ENCODE measurements around the gene ARID5A.
"Not testable (repeated sequence)": the region's sequence is repeated elsewhere in the genome, so short reads cannot be mapped to it uniquely, and the experiment has no call there.

The ARID5A gene

DNA sequence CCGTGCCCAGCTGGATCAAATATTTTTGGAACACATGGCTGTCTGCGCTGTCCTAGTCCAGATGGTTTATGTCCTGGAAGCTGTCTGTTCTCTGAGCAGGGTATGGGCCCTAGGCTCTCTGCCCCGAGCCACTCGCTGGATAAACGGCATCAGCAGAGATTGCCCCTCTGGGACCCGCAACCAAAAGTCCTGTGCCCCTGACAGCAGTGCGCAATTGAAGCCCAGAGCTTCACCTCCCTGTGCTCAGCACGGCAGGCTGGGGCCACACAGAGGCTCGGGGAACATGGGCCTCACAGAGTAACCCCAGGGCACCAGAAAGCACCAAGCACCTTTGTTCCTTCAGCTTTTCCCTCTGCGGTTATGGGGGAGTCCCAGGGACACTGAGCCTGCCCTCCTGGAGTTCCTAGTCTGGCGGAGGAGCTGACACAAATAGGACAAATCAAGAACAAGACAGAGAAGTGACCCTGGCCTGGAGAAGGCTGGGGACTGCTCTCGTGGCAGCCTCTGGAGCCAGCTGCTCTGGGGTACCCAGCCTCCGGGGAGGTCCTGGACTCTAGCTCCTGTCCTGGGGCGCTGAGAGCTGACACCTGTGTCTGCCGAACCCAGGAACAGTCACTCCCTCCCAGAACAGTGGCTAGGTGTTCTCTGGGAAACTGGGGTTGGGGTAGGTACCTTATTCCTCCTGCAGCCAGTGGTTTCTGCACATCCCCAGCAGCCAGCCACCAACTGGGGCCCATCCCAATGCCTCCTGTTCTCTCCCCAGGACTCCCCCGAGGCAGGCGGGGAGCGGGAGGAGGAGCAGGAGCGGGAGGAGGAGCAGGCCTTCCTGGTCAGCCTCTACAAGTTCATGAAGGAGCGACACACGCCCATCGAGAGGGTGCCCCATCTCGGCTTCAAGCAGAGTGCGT lies 12.3 kb downstream of the ARID5A start:
- Mint-ChIP-seq H3K36me3 (peaks cover 50 to 57% of the 10 kb centered on the region in 2 donors), H3K4me3 (no peak overlapping the region), H3K4me1 (peaks cover 26 to 40% of the 10 kb centered on the region in 2 donors), H3K27me3 (no peaks in the 10 kb centered on the region), H3K27ac (peak overlapping the region; percentile 37), H3K9me3 (no peaks in the 10 kb centered on the region)
- no peak for ATAC-seq (replicated peaks)
- DNase-seq, result no peak

DNA sequence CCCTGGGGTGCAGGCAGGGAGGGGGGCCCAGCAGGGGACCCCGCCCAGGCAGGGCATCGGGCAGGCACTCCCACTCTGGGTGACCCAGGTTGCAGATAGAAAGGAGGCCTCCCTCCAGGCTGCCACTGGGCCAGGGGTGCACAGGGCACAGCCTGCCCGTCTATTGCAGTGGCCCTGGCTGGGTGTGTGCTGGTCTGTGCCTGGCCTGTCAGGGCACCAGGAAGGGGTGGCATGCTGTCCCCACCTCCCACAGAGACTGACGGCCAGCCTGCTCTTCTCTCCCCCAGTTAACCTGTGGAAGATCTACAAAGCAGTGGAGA lies 12.9 kb downstream of the ARID5A start:
- no peak for ATAC-seq (replicated peaks)
- Mint-ChIP-seq H3K9me3 (no peaks in the 10 kb centered on the region), H3K36me3 (peaks cover 49 to 51% of the 10 kb centered on the region in 2 donors), H3K27me3 (no peaks in the 10 kb centered on the region), H3K4me1 (peaks cover 28 to 40% of the 10 kb centered on the region in 2 donors), H3K4me3 (no peak overlapping the region), H3K27ac (no peak overlapping the region)
- DNase-seq, result no peak

DNA sequence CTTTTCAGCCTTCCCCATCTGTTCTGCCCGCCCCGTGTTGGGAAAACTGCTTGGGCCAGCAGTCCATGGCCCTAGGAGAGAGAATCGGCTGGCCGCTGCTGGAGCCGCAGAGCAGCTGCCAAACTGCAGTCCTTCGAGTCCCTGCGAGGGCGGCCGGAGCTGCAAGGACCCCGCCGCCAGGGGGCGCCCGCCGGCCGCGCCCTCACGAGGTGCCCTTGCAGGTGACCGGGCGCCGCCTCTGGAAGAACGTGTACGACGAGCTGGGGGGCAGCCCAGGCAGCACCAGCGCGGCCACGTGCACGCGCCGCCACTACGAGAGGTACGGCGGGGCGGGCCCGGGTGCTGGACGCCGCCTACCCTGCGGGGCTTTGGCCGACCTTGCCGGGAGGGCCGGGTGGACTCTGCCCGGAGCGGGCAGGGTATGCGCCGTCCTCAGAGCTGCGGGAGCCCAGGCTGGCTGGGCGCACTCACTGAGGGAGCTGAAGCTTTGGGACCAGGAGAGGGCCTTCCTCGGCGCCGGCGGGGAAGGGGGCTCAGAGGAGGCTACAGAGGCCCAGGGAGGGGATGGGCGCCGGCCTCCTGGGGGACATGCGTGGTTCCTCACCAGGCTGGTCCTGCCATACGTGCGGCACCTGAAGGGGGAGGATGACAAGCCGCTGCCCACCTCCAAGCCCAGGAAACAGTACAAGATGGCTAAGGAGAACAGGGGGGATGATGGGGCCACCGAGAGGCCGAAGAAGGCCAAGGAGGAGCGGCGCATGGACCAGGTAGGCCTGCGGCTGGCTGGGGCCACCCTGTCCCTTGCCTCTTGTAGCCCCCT lies 13.6 kb downstream of the ARID5A start:
- no peak for DNase-seq
- Mint-ChIP-seq H3K27me3 (no peaks in the 10 kb centered on the region), H3K4me1 (peaks cover 36 to 42% of the 10 kb centered on the region in 2 donors), H3K36me3 (peaks cover 45 to 52% of the 10 kb centered on the region in 2 donors), H3K27ac (peak overlapping the region; percentile 65), H3K4me3 (peak overlapping the region in 1 of 2 donors; percentile 26), H3K9me3 (no peaks in the 10 kb centered on the region)
- no peak for ATAC-seq (replicated peaks)

DNA sequence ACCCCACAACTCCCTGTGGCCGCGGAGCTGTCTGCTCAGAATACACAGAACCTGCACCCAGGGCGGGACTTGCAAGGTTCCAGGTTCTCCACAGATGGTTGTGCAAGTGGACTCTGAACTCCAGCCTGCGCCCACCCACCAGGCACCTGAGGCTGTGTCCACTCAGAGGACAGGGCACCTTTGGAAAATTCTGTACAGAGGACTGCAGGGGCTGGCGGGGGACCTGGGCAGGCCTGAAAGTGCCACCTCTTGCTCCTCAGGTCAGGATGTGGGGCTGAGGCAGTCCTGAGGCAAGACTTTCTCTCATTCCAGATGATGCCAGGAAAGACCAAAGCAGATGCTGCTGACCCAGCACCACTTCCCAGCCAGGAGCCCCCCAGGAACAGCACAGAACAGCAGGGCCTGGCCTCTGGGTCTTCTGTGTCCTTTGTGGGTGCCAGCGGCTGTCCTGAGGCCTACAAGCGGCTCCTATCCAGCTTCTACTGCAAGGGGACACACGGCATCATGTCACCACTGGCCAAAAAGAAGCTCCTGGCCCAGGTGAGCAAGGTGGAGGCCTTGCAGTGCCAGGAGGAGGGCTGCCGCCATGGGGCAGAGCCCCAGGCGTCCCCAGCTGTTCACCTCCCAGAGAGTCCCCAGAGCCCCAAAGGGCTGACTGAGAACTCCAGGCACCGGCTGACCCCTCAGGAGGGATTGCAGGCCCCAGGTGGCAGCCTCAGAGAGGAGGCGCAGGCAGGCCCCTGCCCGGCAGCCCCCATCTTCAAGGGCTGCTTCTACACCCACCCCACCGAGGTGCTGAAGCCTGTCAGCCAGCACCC lies 14.4 kb downstream of the ARID5A start:
- Mint-ChIP-seq H3K36me3 (peaks cover 40 to 47% of the 10 kb centered on the region in 2 donors), H3K27me3 (no peaks in the 10 kb centered on the region), H3K27ac (no peak overlapping the region), H3K4me3 (no peak overlapping the region), H3K4me1 (peaks cover 37 to 43% of the 10 kb centered on the region in 2 donors), H3K9me3 (no peaks in the 10 kb centered on the region)
- DNase-seq (no peak), ATAC-seq (replicated peaks) (no peak)

DNA sequence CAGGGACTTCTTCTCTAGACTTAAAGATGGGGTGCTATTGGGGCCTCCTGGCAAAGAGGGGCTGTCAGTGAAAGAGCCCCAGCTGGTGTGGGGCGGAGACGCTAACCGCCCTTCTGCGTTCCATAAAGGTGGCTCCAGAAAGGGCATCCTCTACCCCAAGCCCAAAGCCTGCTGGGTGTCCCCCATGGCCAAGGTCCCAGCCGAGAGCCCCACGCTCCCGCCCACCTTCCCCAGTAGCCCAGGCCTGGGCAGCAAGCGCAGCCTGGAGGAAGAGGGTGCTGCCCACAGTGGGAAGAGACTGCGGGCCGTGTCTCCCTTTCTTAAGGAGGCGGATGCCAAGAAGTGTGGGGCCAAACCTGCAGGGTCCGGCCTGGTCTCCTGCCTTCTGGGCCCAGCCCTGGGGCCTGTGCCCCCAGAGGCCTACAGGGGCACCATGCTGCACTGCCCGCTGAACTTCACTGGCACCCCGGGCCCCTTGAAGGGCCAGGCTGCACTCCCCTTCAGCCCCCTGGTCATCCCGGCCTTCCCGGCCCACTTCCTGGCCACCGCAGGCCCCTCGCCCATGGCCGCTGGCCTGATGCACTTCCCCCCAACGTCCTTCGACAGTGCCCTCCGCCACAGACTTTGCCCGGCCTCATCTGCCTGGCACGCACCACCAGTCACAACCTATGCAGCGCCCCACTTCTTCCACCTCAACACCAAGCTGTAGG lies 15.2 kb downstream of the ARID5A start:
- H3K27ac Mint-ChIP-seq, result peak overlapping the region; percentile 92
- ATAC-seq (replicated peaks) (no peak), DNase-seq (no peak)
- H3K27me3 Mint-ChIP-seq, result no peaks in the 10 kb centered on the region
- H3K36me3 Mint-ChIP-seq, result peaks cover 38 to 42% of the 10 kb centered on the region in 2 donors
- peaks cover 36 to 43% of the 10 kb centered on the region in 2 donors for H3K4me1 Mint-ChIP-seq
- H3K9me3 Mint-ChIP-seq, result peaks cover under 1 to 2% of the 10 kb centered on the region in 2 donors
- H3K4me3 Mint-ChIP-seq, result no peak overlapping the region

DNA sequence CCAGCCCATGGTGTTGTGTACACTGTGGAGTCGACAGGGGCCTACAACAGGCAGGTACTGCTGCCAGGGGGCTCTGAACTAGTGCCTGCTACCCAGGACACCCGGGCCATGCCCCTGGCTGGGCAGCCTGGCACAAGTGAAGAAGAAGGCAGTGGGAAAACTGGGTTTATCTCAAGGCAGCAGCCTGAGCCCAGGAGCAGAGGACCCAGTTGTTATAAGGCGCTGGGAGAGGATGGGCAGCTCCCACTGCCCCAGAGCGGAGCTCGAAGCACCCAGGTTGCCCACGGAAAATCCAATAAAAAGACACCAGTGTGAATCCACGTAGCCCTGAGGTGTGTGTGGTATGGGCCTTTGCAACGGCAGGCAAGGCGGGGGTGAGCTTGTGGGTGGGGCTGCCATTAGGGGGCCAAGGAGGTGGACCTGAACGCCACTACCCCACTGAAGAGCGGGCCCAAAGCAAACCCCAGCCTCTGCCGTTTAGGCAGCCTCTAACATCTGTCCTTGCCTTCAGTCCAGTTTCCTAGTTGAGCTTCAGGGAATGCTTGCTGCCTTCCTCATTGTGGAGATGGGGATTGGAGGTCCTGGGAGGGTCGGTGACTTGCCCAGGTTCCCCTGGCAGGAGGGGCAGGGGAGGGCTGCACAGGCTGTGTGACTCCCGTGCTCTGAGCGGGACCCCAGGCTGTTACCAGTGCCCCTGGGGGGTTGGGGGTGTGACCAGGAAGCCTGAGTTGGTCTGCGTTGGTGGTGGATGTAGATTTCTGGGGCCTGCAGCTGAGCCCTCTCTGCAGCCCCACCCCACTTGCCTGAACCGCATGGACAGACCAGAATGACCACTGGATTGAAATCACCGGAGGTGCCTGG lies 16.0 kb downstream of the ARID5A start:
- Mint-ChIP-seq H3K36me3 (peaks cover 37 to 40% of the 10 kb centered on the region in 2 donors), H3K9me3 (peaks cover 3 to 7% of the 10 kb centered on the region in 2 donors), H3K27me3 (no peaks in the 10 kb centered on the region), H3K27ac (peak overlapping the region; percentile 92), H3K4me3 (peak overlapping the region in 1 of 2 donors; percentile 32), H3K4me1 (peaks cover 38 to 43% of the 10 kb centered on the region in 2 donors)
- ATAC-seq (replicated peaks) (no peak), DNase-seq (no peak)

DNA sequence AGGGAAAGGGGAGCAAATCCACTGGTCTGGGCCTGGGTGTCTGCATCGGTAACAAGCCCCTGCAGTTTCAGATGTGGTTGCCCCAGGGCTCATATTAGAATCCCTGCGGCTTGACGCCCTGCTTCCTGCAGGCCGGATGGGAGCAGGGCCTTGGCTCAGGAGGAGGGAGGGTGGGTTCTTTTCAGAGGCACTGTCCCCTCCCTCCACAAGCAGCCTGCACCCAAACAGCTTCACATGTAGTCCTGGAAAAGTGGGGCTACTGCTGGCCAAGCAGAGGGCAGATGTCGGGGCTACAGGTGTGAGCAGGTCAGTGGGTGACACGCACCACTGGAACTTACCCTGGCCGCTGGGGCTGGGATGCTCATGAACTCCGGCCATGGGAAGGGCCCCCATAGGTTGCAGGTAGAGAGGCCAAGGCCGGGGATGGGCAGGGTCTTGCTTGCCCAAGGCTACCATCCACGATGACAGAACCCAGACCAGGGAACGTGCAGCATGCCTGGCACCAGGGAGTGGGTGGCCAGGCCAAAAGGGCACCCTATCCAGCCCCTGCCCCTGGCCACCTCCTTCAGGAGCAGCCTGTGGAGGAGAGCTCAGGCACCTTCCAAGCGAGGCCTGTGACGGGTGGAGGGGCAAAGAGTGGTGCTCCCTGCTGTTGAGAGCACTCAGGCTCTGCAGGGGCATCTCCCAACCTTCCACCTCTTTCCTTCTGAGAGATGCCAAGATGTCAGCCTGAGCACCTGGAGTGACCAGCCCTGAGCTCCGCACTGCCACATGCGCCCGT lies 16.8 kb downstream of the ARID5A start:
- Mint-ChIP-seq H3K27me3 (no peaks in the 10 kb centered on the region), H3K27ac (peak overlapping the region; percentile 92), H3K36me3 (peaks cover 34 to 36% of the 10 kb centered on the region in 2 donors), H3K4me1 (peaks cover 37 to 42% of the 10 kb centered on the region in 2 donors), H3K4me3 (peak overlapping the region; percentile 46 to 60), H3K9me3 (peaks cover 3 to 7% of the 10 kb centered on the region in 2 donors)
- ATAC-seq (replicated peaks) (peak; percentile 2 to 4), DNase-seq (no peak)

DNA sequence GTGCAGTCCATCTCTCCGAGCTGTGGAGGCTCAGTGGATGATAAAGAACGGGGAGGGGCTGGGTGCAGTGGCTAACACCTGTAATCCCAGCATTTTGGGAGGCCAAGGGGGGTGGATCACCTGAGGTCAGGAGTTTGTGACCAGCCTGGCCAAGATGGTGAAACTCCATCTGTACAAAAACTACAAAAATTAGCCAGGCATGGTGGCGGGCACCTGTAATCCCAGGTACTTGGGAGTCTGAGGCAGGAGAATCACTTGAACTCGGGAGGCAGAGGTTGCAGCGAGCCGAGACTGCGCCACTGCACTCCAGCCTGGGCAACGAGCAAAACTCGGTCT lies 17.4 kb downstream of the ARID5A start:
- Mint-ChIP-seq H3K4me3 (peak overlapping the region; percentile 31 to 35), H3K27ac (peak overlapping the region; percentile 92), H3K4me1 (peaks cover 37 to 42% of the 10 kb centered on the region in 2 donors), H3K36me3 (peaks cover 30 to 36% of the 10 kb centered on the region in 2 donors)
- H3K9me3 Mint-ChIP-seq; DNase-seq; ATAC-seq (replicated peaks); H3K27me3 Mint-ChIP-seq: not testable (repeated sequence)

DNA sequence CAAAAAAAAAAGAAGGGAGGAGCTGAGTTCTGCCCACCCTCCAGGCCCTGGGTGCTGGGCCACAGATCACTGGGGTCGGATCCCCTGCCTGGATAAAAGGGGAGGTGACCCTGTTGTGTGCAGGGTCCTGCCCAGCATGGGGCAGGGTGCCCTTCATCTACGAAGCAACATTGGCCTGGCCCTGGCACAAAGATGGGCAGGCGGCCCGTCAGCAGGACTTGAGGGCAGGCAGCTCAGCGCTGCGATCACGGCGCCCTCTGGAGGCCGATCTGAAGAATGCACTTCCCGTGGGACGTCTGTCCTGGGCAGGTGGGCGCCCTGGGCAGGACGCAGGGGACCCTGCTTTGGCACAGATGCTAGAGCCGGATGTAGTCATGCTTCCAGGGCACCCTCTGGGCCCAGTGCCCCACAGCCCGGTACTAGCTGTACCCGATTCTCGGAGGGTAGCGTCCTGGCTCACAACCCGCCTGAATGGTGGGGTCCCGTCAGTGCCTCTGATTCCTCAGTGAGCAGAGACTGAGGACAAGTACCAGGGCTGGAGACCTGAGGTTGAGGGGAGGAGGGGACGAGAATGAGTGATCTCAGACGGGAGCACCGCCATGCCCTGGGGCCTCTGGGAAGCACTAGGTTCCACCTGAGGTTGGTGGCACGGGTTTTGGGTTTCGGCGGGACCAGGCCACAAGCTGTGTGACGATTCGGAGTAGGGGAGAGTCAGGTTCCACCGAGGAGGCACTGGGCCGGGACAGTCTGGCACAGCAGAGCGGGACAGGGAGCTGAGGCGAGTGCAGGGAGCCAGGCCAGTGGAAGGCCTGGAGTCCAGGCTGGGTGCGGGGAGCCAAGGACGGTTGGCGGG lies 18.0 kb downstream of the ARID5A start:
- H3K36me3 Mint-ChIP-seq, result peaks cover 33 to 40% of the 10 kb centered on the region in 2 donors
- peak overlapping the region; percentile 35 to 55 for H3K4me3 Mint-ChIP-seq
- peaks cover 3 to 7% of the 10 kb centered on the region in 2 donors for H3K9me3 Mint-ChIP-seq
- DNase-seq (peak; percentile 58), ATAC-seq (replicated peaks) (peak; percentile 57 to 66)
- H3K27me3 Mint-ChIP-seq, result no peaks in the 10 kb centered on the region
- peaks cover 37 to 42% of the 10 kb centered on the region in 2 donors for H3K4me1 Mint-ChIP-seq
- peak overlapping the region; percentile 92 for H3K27ac Mint-ChIP-seq

DNA sequence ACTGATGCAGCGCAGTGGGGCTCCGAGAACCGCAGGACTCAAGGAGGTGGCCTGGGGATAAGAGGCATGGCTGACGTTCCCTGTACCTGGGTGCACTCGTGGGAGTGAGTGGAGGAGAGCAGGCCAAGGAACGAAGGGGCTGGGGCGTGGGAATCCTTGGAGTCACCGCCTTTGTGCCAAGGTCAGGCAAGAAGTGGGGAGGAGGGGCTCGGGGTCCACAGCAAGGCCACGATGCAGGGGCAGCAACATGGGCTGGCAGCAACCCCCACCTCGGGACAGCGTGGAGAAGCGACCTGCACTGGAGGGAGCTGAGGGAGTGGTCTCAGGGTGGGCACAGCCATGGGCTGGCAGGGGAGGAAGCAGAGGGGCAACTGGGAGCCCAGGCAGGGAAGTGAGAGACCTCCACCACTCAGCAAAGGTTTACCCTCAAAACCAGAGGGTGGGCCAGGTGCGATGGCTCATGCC lies 18.6 kb downstream of the ARID5A start:
- Mint-ChIP-seq H3K4me3 (no peak overlapping the region), H3K27ac (peak overlapping the region; percentile 91), H3K4me1 (peaks cover 37 to 42% of the 10 kb centered on the region in 2 donors), H3K9me3 (peaks cover 3 to 7% of the 10 kb centered on the region in 2 donors), H3K27me3 (no peaks in the 10 kb centered on the region), H3K36me3 (peaks cover 31 to 37% of the 10 kb centered on the region in 2 donors)
- ATAC-seq (replicated peaks) (no peak), DNase-seq (no peak)

Data from stimulated activated naive B cell treated with anti-CD40 and anti-IgM and Interleukin-4, amounts not matched to agents 10 μg/mL and 1 μg/mL and 100 μg/mL, for 72 hours (primary cell).